Smooth muscle cell (in vitro differentiated cells): Measurements from ENCODE around the gene LGALS8. TPM values are rescaled to one million over a fixed set of nuclear protein-coding genes. Genes with fewer than 3 reads are reported as not detected.
"Not testable (repeated sequence)": the region's sequence is repeated elsewhere in the genome, so short reads cannot be mapped to it uniquely, and the experiment has no call there.

ENCODE experiments used
- DNase-seq: peaks from one replicate; lab custom pipeline; 2025; ENCODE audit not compliant: unreplicated experiment; lab: John Stamatoyannopoulos, UW
- H2AFZ ChIP-seq: fragments of 200-600 bp; sonication (generic); 2 replicates; pipeline ENCODE4 v1.6.0; 2016; ENCODE audit warnings: antibody characterized with exemption, low read depth, mild to moderate bottlenecking
- H3F3A ChIP-seq: fragments of 200-600 bp; sonication (generic); 2 replicates; pipeline ENCODE4 v1.6.0; 2017; ENCODE audit warnings: antibody characterized with exemption, low read depth
- H3K27ac ChIP-seq: fragments of 200-600 bp; sonication (generic); 2 replicates; pipeline ENCODE4 v1.5.1; 2016; ENCODE audit warnings: low read depth, mild to moderate bottlenecking
- H3K27me3 ChIP-seq: fragments of 200-600 bp; sonication (generic); 2 replicates; pipeline ENCODE4 v1.6.1; 2016; ENCODE audit warnings: low read depth, mild to moderate bottlenecking
- H3K36me3 ChIP-seq: fragments of 200-600 bp; sonication (generic); 2 replicates; pipeline ENCODE4 v1.5.1; 2016; ENCODE audit warnings: low read depth
- H3K4me1 ChIP-seq: fragments of 200-600 bp; sonication (generic); 2 replicates; pipeline ENCODE4 v1.5.1; 2016; ENCODE audit warnings: low read depth
- H3K4me2 ChIP-seq: fragments of 200-600 bp; sonication (generic); 2 replicates; pipeline ENCODE4 v1.6.0; 2016; ENCODE audit warnings: mild to moderate bottlenecking
- H3K4me3 ChIP-seq: fragments of 200-600 bp; sonication (generic); 2 replicates; pipeline ENCODE4 v1.5.1; 2016; ENCODE audit warnings: mild to moderate bottlenecking
- H3K79me2 ChIP-seq: fragments of 200-600 bp; sonication (generic); 2 replicates; pipeline ENCODE4 v1.6.0; 2016; ENCODE audit warnings: low read depth, mild to moderate bottlenecking
- H3K9ac ChIP-seq: fragments of 200-600 bp; sonication (generic); 2 replicates; pipeline ENCODE4 v1.6.0; 2016; ENCODE audit warnings: low read depth
- H3K9me3 ChIP-seq: fragments of 200-600 bp; sonication (generic); replicated peaks from 2 replicates; pipeline ENCODE4 v1.5.1; 2016; ENCODE audit warnings: low read depth
- H4K20me1 ChIP-seq: fragments of 200-600 bp; sonication (generic); 2 replicates; pipeline ENCODE4 v1.6.0; 2016; ENCODE audit warnings: low read depth
- WGBS: methylation state at CpG from one replicate; pipeline ENCODE4 v1.1.7; 2016; ENCODE audit warnings: low lambda C conversion rate; 5-methylcytosine and 5-hydroxymethylcytosine counted together
- polyA plus RNA-seq: library from polyadenylated mRNA; unstranded; fragments of >200 nt; fragmentation: Nextera tagmentation; extraction: Ambion mirVana; gene quantifications from 2 replicates; pipeline ENCODE4 v1.2.1, GENCODE V29; 2016
- total RNA-seq: library from RNA; depleted of rRNA; stranded (reverse); fragments of >200 nt; gene quantifications from 2 replicates; pipeline ENCODE4 v1.2.3, GENCODE V29; 2014
- TF ChIP-seq, protein P1 (sequence below): fragments of 200-600 bp; sonication (generic); IDR thresholded peaks from 2 replicates; pipeline ENCODE4 v1.5.1; 2017; ENCODE audit warnings: borderline replicate concordance, mild to moderate bottlenecking, antibody characterized with exemption; ENCODE audit not compliant: insufficient read depth, poor library complexity, severe bottlenecking

Gene LGALS8
- total and polyA plus RNA-seq, 2 experiments from 2014 or later = 25.7 to 72.2 TPM

DNA sequence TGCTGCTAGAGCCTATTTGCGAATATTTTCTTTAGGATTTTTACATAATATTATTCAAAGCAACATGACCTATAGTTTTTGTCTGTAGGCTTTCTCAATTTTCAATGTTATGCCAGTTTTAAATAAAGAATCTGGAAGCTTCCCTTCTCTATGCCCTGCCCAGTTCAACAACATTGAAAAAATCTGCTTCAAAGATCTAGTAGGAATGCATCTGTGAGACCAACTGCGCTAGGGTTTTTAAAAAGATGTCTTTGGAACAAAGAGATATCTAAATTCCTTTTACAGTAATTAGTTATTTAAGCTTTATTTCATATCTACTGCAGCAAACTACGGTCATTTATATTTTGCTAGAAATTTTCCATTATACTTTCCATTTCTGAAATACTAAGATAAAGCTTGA is 54.9 kb downstream of the LGALS8 start:
- H3K27ac ChIP-seq = no peak overlapping the region
- H3F3A ChIP-seq = no peaks in the 10 kb centered on the region
- H4K20me1 ChIP-seq = no peaks in the 10 kb centered on the region
- no peak for DNase-seq
- H3K9me3 ChIP-seq = no peaks in the 10 kb centered on the region
- no peaks in the 10 kb centered on the region for H3K4me1 ChIP-seq
- TF ChIP-seq, protein P1, sequence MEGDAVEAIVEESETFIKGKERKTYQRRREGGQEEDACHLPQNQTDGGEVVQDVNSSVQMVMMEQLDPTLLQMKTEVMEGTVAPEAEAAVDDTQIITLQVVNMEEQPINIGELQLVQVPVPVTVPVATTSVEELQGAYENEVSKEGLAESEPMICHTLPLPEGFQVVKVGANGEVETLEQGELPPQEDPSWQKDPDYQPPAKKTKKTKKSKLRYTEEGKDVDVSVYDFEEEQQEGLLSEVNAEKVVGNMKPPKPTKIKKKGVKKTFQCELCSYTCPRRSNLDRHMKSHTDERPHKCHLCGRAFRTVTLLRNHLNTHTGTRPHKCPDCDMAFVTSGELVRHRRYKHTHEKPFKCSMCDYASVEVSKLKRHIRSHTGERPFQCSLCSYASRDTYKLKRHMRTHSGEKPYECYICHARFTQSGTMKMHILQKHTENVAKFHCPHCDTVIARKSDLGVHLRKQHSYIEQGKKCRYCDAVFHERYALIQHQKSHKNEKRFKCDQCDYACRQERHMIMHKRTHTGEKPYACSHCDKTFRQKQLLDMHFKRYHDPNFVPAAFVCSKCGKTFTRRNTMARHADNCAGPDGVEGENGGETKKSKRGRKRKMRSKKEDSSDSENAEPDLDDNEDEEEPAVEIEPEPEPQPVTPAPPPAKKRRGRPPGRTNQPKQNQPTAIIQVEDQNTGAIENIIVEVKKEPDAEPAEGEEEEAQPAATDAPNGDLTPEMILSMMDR = no peak
- H3K4me2 ChIP-seq = no peak overlapping the region
- peaks cover 46% of the 10 kb centered on the region for H3K36me3 ChIP-seq
- WGBS = over 99% methylated on average over 3 of the region's 3 CpGs
- no peak overlapping the region for H2AFZ ChIP-seq
- H3K9ac ChIP-seq = no peak overlapping the region
- no peak overlapping the region for H3K4me3 ChIP-seq
- no peaks in the 10 kb centered on the region for H3K27me3 ChIP-seq
- H3K79me2 ChIP-seq = no peaks in the 10 kb centered on the region

GRCh38 chr1:236580404-236580803 is 56.6 kb downstream of the LGALS8 start:
- not testable (repeated sequence) for H3K4me1 ChIP-seq, DNase-seq, H2AFZ ChIP-seq, H3K79me2 ChIP-seq, H3K4me3 ChIP-seq, H3K9ac ChIP-seq, H3K9me3 ChIP-seq, H4K20me1 ChIP-seq, H3K4me2 ChIP-seq, H3K27me3 ChIP-seq, H3F3A ChIP-seq, H3K27ac ChIP-seq
- 98% methylated on average over 3 of the region's 3 CpGs for WGBS
- H3K36me3 ChIP-seq = peaks cover 46% of the 10 kb centered on the region

- WGBS = 96% methylated on average over 2 of the region's 2 CpGs
- Histone ChIP-seq H3K27ac (no peak overlapping the region), H3K36me3 (peaks cover 46% of the 10 kb centered on the region), H3K79me2 (no peaks in the 10 kb centered on the region), H4K20me1 (no peaks in the 10 kb centered on the region), H3K27me3 (no peaks in the 10 kb centered on the region), H3F3A (no peaks in the 10 kb centered on the region), H3K4me3 (no peak overlapping the region), H3K9me3 (no peaks in the 10 kb centered on the region), H3K9ac (no peak overlapping the region), H2AFZ (no peak overlapping the region), H3K4me2 (no peak overlapping the region), H3K4me1 (no peaks in the 10 kb centered on the region)
- TF ChIP-seq, protein P1 = no peak
- DNase-seq = no peak
Observed at GRCh38 chr1:236581528-236581927, 57.7 kb downstream of the LGALS8 start.

- H3K4me3 ChIP-seq = no peak overlapping the region
- no peaks in the 10 kb centered on the region for H3F3A ChIP-seq
- H3K27me3 ChIP-seq = no peaks in the 10 kb centered on the region
- no peak for DNase-seq
- H4K20me1 ChIP-seq = no peaks in the 10 kb centered on the region
- TF ChIP-seq, protein P1 = no peak
- H3K4me1 ChIP-seq = no peaks in the 10 kb centered on the region
- no peak overlapping the region for H3K4me2 ChIP-seq
- no peaks in the 10 kb centered on the region for H3K79me2 ChIP-seq
- H3K36me3 ChIP-seq = peaks cover 48% of the 10 kb centered on the region
- 99% methylated on average over 4 of the region's 4 CpGs for WGBS
- no peak overlapping the region for H3K9ac ChIP-seq
- no peaks in the 10 kb centered on the region for H3K9me3 ChIP-seq
- no peak overlapping the region for H2AFZ ChIP-seq
- no peak overlapping the region for H3K27ac ChIP-seq
Observed at GRCh38 chr1:236589531-236589930, 65.7 kb downstream of the LGALS8 start.
